OCI-M1 (cell line): ENCODE measurements around the gene OTOS.

Experiments used
- DNase-seq: peaks from one replicate; lab custom pipeline; 2025; lab: John Stamatoyannopoulos, UW

The OTOS gene

DNA sequence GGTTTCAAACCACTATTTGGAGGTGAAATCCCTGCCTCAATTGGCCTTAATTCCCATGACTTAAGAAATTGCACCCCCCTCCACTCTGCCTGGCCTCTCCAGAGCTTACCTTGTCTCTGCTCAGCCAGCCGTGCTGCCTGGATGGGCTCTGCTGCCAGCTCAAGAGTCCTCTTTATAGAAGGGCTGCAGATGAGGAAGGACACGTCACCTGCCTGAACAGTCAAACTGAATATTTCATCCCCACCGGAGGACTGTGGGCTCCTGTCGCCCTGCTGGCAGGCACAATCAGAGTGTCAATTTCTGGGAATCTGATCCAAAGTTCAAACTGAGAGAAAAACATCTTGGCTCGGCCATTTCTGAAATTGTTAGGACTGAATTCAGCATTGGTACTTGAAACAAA is at the start of gene OTOS:
Gene OTOS, minus strand, starts transcription at position 148 of the 400 bp plus-strand sequence. CDS start 332 bp downstream, outside the sequence.
- no peak for DNase-seq

DNA sequence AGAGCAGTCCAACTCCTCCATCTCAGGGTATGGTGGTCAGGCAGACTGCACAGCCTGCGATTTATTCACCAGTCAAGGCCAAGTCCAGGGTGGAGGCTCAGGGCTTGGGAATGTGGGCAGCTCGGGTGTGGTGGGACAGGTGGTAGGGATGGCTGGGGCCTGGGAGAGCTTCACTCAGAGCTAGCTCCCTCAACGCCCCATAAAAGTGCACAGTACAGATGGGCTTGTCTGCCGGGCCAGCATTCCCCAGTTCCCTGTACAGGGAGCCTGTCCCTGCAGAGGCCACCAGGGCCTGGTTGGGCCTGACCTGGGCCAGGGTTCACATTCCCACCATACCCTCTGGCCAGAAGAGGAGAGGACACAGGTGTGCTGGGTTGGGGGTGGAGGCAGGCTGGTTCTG is 49.2 kb upstream of the OTOS start:
- DNase-seq, result no peak

GRCh38 chr2:240187989-240188590 is 47.6 kb upstream of the OTOS start:
- no peak for DNase-seq

GRCh38 chr2:240186191-240186725 is 45.8 kb upstream of the OTOS start:
- no peak for DNase-seq

DNA sequence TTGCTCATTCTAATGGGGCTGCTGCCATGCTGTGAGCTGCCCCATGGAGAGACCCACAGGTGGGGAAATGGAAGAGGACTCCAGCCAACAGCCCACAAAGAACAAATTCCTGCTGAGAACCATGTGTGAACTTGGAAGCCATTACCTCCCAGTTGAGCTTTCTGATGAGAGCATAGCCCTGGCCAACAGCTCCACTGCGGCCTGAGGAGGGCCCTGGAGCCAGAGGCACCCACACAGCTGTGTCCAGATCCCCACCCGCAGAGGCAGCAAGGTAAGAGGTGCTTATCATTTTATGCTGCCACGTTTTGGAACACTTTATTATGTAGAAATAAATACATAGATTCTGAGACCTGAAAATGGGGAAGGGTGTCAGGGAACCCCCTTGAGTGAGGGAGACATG is 44.2 kb upstream of the OTOS start:
- no peak for DNase-seq

DNA sequence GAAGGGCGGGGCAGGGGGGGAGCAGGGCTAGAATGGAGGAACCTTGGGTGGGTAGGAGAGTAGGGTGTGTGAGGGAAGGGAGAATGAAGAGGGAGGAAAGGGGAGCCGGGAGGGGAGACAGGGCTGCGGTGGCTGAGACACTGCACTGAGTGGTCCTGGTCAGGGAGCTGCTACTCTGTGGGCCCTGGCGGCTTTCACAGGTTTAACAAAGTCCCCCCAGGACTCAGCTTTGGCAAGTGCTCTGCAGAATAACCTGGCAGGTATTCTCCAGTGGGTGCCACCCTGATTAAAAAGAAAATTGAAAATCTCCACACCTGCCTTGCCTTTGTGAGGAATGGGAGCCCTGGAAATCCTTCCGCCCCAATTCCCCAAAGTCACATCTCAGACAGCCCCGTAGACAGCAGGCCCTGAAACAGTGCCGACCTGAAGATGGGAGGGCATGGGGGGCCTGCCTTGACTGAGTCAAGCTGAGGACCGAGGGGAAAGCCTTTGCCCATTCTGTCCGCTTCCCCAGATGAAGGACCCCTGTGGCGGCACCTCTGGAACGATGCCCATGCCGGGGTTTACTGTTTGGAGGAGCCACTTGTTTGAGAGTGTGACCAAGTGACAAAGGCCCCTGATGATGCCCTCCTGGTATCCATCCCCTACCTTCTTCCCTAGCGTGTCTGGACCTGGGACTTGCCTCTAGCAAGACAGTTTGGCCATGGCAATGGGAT is 43.6 kb upstream of the OTOS start:
- no peak for DNase-seq

DNA sequence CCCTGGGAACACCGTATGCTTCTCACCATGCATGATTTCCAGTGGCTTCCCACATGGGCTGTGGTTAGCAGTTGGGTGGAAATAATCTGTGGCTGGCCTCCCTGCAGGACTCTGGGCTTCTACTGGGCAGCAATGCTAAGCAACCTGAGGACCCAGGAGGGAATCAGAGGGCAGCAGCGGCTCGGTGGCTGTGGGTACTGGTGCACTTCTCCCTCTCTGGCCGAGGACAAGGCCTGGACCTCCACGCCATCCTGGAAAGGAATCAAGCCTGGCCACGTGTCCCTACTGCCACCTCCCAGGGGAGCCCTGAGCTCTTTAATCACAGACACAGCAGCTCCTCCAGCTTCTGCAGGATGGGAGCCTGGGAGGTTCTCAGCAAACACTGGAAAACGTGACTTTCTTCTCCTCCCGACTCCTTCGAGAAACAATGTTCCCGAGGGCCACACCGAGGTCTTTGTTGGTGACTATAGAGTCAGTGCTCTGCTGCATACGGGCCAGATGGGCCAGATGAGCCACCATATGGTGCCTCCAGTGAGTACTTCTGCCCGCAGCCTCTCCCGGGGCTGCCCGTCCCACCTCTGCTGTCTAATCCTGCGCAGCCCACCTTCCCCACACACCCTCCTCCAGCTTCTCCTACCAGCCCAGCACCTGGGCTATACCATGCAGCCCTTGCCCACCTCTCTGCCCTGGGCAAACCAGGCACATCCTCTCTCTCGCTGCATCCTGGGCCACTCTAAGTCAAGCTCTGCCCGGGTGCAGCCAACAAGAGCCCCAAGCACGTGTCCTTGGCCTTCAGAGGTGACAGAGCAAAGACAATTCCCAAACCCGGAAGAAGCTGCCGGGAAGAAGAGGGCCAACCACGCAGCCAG is 42.8 kb upstream of the OTOS start:
- DNase-seq, result no peak

DNA sequence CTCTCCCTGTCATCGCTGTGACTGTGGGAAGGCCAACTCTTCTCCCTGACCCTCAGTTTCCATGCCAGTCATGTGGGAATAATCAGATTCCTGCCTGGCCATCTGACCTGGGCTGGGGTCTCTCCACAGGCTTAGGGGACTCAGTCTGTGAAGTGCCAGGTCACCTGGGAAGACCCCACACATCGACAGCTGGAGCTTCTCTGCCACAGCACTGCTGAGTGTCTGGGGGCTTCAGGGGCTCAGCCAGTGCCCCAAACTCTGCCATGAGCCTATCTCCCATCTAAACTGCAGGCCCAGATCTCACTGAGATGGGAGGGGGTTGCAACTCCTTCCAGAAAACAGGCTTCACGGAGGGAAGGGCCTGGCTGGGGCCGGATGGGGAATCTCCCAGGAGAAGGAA is 42.0 kb upstream of the OTOS start:
- no peak for DNase-seq

- no peak for DNase-seq
Observed at GRCh38 chr2:240182001-240182400, 41.5 kb upstream of the OTOS start.

DNA sequence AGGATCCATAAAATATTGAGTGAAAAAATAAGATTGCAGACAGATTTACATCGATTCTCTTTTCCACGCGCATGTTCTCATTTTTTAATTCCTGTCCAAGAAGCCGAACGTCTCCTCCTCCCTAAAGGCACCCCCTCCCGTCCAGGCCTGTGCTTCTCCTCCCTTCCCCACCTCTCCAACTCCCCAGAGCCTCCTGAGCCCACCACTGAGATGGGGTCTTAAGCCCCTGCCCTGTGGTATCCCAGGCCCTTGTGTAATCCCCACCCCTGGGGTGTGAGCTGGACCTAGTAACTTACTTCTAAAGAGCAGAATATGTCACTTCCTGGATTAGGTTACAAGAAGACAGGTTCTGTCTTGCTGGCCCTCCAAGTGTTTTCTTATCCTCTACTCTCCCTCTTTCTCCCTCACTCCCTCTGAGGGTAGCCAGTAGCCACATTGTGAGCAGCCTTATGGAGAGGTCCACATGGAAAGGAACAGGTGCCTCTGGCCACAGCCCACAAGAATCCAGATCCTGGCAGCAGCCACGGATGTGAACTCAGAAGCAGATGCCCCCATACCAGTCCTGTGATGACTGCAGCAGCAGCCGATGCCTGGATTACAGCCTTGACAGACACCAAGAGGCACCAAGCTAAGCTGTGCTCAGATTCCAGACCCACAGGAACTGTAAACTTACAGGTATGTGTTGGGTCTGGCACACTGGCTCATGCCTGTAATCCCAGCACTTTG is 39.6 kb upstream of the OTOS start:
- DNase-seq, result no peak

GRCh38 chr2:240179186-240179815 is 38.8 kb upstream of the OTOS start:
- DNase-seq, result no peak

DNA sequence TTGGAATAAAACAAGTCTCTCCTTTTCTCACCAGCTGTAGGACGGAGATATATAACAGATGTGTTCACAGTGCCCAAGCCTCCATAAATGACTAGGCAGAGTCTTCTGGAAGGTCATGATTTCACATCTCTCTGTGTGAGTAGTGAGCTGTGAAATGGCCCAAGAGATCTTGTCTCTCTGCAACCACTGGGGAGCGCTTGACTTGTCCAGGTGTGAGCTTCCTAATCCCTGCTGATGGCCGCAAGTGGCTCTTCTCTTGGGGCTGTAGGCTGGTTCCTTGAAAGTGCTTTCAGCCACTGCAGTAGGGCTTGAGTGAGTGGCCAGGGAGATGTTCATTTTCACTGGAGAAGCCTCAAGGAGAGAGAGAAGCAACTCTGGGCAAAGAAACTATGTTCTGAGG is 38.1 kb upstream of the OTOS start:
- no peak for DNase-seq

- no peak for DNase-seq
Observed at GRCh38 chr2:240174496-240174895, 34.0 kb upstream of the OTOS start.

DNA sequence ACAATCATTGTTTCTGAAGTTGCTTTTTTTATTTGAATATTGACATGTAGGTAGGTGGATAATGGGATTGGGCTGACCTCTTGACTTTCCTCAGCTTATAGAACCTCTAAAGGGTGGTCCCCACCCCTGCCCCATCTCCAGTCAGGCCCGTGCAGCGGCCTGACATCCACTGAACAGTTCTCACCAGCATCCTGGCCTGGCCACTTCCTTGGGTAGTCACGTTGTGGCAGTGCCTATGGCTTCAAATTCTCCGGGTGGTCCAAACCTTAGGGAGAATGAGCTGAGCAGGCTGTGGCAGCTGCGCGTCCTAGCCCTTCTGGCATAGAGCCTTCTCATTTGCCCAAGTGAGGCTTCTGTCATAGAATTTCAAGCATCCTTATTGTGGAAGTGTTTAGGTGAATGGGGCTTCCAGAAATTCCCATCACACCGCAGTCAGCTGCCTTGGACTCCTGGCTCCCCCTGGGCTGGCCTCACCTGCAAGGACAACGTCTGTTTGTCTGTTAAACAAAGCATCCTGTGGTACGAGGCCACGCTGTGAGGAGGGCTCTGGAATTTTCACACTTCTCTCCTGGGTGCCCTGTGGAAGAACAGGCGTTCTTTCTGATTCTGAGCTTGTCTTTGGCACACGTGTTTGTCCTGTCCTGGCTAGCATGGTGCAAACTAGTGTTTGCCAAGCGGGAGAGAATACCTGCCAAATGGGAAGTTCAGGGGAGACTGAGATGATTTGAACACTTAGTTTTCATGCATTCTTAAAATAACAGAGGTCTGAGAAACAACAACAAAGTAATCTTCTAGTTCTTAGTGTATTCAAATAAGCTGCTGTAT is 31.8 kb upstream of the OTOS start:
- no peak for DNase-seq

DNA sequence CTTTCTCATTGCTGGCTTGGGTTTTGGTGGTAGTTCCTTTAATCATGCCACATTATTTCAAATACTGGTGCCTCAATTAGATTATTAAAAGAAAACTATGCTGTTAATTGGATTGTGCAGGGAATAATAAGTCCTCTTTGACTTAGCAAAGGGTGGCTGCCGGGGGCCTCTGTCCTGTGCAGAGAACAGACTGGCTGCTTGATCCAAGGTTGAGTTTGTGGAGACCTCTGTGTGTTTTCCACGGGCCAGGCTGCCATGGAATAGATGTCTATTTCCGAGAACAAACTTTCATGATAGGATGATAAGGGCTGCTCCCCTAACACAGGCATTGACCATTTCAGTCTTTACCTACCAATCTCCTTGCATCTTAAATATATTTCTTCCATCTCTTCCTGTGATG is 30.4 kb upstream of the OTOS start:
- no peak for DNase-seq

DNA sequence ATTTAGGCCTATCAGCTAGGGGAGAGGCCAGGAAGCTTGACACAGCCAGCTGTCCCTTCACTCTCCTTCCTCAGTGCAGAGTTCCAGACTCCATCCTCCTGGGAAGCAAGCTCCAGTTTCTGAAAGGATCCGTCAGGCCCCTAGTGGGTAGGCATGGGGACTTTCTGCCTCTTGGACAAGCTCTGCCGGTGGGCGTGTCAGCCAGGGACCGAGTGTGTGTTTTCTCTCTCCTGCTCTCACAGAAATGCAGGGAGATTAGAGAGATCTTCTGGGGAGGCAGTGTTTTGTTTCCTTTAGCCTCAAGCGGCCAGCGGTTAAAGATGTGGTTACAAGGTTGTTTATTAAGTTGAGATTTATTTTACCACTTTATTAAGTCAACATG is 29.9 kb upstream of the OTOS start:
- no peak for DNase-seq

DNA sequence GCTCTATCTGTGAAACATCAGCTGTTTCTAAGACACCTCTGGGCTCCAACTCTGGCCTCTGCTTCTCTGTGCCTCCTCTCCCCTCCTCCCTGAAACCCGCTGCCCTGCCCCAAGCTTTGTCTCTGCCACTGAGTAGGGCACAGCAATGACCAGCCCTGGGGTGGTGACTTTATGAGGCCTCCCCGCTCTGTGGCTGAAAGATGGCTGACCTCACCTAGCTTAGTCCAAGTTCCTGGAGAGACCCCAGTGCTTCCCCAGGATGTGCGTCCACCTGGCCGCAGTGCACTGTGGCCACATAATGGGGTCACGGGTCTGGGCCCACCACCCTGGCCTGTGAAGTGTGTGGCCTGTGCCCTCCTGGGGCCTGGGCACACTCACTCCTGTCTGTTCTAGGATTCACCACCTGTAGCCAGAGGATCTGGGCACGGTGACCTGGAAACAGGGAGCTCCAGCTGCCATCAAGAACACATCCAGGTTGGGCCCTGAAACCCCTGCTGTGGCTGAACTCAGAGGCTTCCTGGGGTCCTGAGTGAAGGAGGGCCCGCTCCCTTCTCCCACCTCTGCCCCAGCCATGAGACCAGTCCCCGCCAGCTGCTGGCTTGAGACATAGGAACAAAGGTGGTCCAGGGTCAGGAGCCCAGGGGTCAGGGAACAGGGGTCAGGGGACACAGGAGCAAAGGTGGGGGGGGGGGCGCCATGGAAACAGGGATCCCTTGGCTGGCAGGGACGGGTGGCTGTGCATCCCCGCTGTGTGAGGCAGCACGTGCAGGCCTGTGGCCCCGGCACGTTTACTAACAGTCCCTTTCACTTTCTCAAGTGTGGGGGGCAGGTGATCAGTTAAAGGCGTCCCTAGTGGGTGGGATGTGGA is 29.3 kb upstream of the OTOS start:
- DNase-seq, result no peak

DNA sequence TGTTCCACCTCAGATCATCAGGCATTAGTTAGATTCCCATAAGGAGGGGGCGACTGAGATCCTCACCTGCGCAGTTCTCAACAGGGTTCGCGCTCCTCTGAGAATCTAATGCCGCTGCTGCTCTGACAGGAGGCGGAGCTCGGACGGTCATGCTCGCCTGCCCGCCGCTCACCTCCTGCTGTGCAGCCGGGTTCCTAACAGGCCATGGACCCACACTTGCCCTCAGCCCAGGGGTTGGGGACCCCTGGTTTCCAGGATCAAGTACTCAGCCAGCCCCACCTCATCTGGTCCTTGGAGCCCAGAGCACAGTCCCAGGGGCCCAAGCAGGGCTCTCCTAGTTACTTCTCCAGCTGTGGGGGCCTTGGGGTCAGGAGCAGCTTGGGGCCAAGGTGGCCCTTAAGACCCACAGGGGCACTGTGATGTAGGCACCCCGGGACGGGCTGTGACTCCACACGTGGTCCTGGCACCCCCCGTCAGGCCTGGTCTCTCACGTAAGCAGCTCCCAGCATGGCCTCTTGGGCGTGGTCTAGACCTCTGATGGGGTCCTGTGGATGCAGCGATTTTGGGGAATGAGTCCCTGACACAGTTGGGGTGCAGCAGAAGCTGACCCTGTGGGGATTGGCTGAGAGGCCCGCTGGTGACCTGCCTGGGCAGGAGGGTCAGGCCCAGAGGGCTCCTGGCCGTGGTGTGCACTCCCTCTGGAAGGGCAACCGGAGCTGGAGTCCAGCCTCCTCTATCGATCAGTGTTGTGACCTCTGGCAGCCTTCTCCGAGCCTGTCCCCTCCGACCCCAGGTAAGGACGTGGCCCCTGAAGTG is 28.3 kb upstream of the OTOS start:
- no peak for DNase-seq

GRCh38 chr2:240168041-240168440 is 27.6 kb upstream of the OTOS start:
- no peak for DNase-seq
